ENCODE results near the gene SNTN. TPM values are rescaled to one million over a fixed set of nuclear protein-coding genes. Genes with fewer than 3 reads are reported as not detected.

Gene SNTN
- total RNA-seq, 4 donors from 2014 or later, result not detected

DNA sequence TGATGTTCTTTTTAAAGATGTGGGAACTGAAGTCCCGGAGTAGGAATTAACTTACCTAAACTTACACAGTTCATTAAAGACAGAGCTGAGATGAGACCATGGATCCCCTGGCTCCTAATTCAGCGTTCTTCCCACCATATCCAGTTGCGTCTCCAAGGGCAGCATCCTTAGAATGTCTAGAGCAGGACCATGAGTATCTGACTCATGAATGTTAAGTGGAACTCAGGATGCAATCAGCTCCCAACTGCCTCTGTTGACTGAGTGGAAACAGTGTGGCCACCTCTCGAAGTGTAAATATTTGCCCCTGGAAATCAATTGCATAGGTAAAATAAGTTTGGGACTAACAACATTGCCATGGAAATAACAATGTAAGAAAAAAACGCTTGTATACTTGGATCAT lies 2.5 kb downstream of the SNTN start:
- Histone ChIP-seq H3K9me3 (no peaks in the 10 kb centered on the region), H3K36me3 (no peaks in the 10 kb centered on the region), H3K27me3 (no peaks in the 10 kb centered on the region), H3K4me3 (no peak overlapping the region), H3K4me1 (no peaks in the 10 kb centered on the region), H3K27ac (no peak overlapping the region)
- no peak for TF ChIP-seq POLR2A (IDR thresholded peaks at IDR 0.05)
- ATAC-seq, result no peak
- WGBS, 2 donors (ENCODE audit: low coverage in 1 of 2), result 66 to 73% methylated on average over 4 to 5 of the region's 5 CpGs

DNA sequence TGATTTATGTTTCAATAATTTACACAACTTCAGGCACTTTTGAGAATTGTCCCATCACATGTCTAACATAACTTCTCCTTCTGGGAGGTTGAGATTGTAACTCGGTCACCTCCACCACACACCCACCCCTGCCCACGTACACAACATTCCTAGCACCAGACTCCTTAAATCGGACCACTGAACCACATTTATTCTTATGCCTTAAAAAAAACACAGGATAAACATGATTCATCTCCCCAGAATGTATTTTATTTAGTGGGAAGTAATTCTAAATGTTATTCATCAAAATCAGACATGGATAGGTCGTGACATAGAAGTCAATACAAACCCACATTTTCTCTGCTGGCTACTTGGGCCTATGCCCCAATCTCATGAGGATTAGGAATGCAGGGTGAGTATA lies 3.0 kb downstream of the SNTN start:
- H3K27me3 ChIP-seq, result no peaks in the 10 kb centered on the region
- WGBS, 2 donors (ENCODE audit: low coverage in 1 of 2), result 37 to 65% methylated on average over 4 of the region's 4 CpGs
- H3K27ac ChIP-seq, result no peak overlapping the region
- H3K9me3 ChIP-seq, result no peaks in the 10 kb centered on the region
- H3K36me3 ChIP-seq, result no peaks in the 10 kb centered on the region
- no peak overlapping the region for H3K4me3 ChIP-seq
- no peaks in the 10 kb centered on the region for H3K4me1 ChIP-seq
- no peak for TF ChIP-seq POLR2A (IDR thresholded peaks at IDR 0.05)
- no peak for TF ChIP-seq EP300 (IDR thresholded peaks at IDR 0.05)
- TF ChIP-seq, protein P1, sequence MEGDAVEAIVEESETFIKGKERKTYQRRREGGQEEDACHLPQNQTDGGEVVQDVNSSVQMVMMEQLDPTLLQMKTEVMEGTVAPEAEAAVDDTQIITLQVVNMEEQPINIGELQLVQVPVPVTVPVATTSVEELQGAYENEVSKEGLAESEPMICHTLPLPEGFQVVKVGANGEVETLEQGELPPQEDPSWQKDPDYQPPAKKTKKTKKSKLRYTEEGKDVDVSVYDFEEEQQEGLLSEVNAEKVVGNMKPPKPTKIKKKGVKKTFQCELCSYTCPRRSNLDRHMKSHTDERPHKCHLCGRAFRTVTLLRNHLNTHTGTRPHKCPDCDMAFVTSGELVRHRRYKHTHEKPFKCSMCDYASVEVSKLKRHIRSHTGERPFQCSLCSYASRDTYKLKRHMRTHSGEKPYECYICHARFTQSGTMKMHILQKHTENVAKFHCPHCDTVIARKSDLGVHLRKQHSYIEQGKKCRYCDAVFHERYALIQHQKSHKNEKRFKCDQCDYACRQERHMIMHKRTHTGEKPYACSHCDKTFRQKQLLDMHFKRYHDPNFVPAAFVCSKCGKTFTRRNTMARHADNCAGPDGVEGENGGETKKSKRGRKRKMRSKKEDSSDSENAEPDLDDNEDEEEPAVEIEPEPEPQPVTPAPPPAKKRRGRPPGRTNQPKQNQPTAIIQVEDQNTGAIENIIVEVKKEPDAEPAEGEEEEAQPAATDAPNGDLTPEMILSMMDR (IDR thresholded peaks at IDR 0.05), result no peak
- TF ChIP-seq POLR2AphosphoS5 (IDR thresholded peaks at IDR 0.05), result no peak
- no peak for ATAC-seq

DNA sequence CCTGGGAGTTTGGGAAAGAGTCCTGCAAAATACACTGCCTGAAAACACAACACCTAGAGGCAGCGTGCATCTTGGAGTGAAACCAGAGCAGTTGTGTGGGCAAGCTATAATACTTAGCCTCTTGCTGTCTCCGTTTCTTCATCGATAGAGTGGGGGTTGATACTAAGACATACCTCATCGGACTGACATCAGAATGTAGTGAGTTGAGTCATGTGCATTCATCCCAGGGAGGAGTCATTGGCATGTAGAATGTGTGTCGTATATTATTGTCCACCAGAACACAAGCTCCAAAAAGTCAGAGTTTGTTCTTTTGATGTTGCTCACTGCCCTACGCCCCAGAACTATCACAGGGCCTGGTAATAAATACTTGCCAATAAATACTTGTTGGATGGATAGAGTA lies 4.3 kb downstream of the SNTN start:
- 75 to 82% methylated on average over 6 of the region's 6 CpGs for WGBS, 2 donors (ENCODE audit: low coverage in 1 of 2)
- H3K9me3 ChIP-seq, result no peaks in the 10 kb centered on the region
- H3K27ac ChIP-seq, result no peak overlapping the region
- no peaks in the 10 kb centered on the region for H3K4me1 ChIP-seq
- TF ChIP-seq POLR2AphosphoS5 (IDR thresholded peaks at IDR 0.05) (no peak), EP300 (IDR thresholded peaks at IDR 0.05) (no peak), POLR2A (IDR thresholded peaks at IDR 0.05) (no peak)
- TF ChIP-seq, protein P1 (IDR thresholded peaks at IDR 0.05), result no peak
- no peak for ATAC-seq
- no peaks in the 10 kb centered on the region for H3K27me3 ChIP-seq
- H3K4me3 ChIP-seq, result no peak overlapping the region
- no peaks in the 10 kb centered on the region for H3K36me3 ChIP-seq

DNA sequence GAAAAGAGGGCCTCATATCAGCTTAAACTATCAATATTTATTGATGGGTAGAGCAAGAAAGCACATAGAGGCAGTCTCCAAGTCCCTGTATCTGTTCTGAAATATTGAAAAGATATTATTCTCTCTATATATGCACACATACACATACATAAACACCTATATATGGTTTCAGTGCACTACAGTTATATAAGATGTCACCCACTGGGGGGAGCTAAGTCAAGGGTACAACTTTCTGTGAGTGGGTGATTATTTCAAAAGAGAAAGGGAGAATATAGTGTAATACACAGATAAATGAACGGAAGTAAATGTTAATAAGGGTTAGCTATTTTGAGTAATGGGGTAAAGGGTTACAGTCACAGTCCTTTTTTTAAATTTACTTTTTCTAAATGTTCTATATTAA lies 8.8 kb downstream of the SNTN start:
- Histone ChIP-seq H3K4me3 (no peak overlapping the region), H3K27ac (no peak overlapping the region), H3K9me3 (no peaks in the 10 kb centered on the region), H3K36me3 (no peaks in the 10 kb centered on the region), H3K4me1 (no peaks in the 10 kb centered on the region), H3K27me3 (no peaks in the 10 kb centered on the region)
- ATAC-seq, result no peak
- WGBS, 2 donors (ENCODE audit: low coverage in 1 of 2), result 53 to 62% methylated on average over 1 of the region's 1 CpG
- TF ChIP-seq, protein P1 (IDR thresholded peaks at IDR 0.05), result no peak
- no peak for TF ChIP-seq POLR2AphosphoS5 (IDR thresholded peaks at IDR 0.05)
- no peak for TF ChIP-seq POLR2A (IDR thresholded peaks at IDR 0.05)
- no peak for TF ChIP-seq EP300 (IDR thresholded peaks at IDR 0.05)

DNA sequence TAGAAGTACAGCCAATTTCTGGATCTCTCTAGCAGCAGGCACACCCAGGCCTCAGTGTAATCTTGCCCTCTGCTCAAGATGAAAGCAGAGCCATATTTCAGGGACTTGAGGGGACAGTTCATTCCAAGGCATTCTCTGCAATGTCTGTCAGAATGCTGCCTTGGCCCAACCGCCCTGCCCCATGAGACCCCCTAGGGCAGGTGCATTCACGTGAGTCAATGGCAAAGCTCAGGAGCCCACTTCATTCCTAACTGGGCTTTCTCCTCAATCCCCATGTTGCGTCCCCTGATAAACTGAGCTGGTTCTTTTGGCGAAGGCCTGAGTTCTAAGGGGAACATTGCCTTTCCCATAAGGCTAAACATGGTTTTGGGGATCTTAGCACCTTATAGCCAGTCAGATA lies 9.5 kb downstream of the SNTN start:
- ATAC-seq, result no peak
- H3K27me3 ChIP-seq, result no peaks in the 10 kb centered on the region
- 60% methylated on average over 1 of the region's 4 CpGs; no CpG with 5 or more reads in 1 of the 2 donors for WGBS, 2 donors (ENCODE audit: low coverage in 1 of 2)

More for the DNA sequence above, 9.5 kb downstream of the SNTN start:
- no peak overlapping the region for H3K27ac ChIP-seq
- H3K36me3 ChIP-seq, result no peaks in the 10 kb centered on the region
- no peak for TF ChIP-seq POLR2A (IDR thresholded peaks at IDR 0.05)
- no peak for TF ChIP-seq POLR2AphosphoS5 (IDR thresholded peaks at IDR 0.05)
- TF ChIP-seq, protein P1 (IDR thresholded peaks at IDR 0.05), result no peak
- TF ChIP-seq EP300 (IDR thresholded peaks at IDR 0.05), result no peak
- no peaks in the 10 kb centered on the region for H3K9me3 ChIP-seq
- H3K4me3 ChIP-seq, result no peak overlapping the region
- no peaks in the 10 kb centered on the region for H3K4me1 ChIP-seq

Data from gastroesophageal sphincter (tissue), 4 donors.